Transverse colon (tissue), 4 donors: ENCODE data around the gene MAGI2.

Source experiments
- POLR2A ChIP-seq: fragments of 450-650 bp; IDR thresholded peaks from one replicate; pipeline ENCODE4 v1.6.1; 2016; ENCODE audit warnings: antibody characterized with exemption, mild to moderate bottlenecking, moderate library complexity
- POLR2AphosphoS5 ChIP-seq, 3 donors: sonication (generic); formaldehyde crosslinking; IDR thresholded peaks; one replicate each; pipeline ENCODE4 v1.6.1; 2016; ENCODE audit warnings: antibody characterized with exemption in 3 of 3
- TF ChIP-seq, protein P1 (sequence below), 5 experiments: fragments of 200-600 bp in 3 of 5; fragments of 450-650 bp in 2 of 5; sonication (generic) in 3 of 5; IDR thresholded peaks; 1 replicate in 2 of 5; 2 replicates in 3 of 5; pipeline ENCODE4 v1.5.1; 2016 to 2017; ENCODE audit warnings: antibody characterized with exemption in 5 of 5, inconsistent platforms in 3 of 5, mild to moderate bottlenecking in 2 of 5, moderate library complexity in 1 of 5

DNA sequence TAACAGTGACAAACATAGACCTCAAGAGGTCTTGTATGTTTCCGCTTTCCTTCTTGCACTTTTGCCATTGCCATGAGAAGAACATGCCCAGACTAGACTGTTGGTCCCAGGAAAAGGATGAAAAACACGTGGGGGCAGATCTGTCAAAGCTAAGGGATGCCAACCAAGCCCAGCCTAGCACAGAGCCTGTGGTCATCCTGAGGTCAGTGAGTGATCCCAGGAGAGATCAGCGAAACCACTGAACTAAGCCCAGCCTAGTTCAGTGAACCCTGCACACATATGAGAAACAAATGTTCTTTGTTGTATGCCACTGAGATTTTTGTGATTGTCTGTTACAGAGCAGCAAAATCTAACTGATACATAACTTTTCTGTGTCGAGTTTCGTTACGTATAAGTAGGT lies 718.8 kb downstream of the MAGI2 start:
- no peak for TF ChIP-seq POLR2A
- TF ChIP-seq, protein P1, sequence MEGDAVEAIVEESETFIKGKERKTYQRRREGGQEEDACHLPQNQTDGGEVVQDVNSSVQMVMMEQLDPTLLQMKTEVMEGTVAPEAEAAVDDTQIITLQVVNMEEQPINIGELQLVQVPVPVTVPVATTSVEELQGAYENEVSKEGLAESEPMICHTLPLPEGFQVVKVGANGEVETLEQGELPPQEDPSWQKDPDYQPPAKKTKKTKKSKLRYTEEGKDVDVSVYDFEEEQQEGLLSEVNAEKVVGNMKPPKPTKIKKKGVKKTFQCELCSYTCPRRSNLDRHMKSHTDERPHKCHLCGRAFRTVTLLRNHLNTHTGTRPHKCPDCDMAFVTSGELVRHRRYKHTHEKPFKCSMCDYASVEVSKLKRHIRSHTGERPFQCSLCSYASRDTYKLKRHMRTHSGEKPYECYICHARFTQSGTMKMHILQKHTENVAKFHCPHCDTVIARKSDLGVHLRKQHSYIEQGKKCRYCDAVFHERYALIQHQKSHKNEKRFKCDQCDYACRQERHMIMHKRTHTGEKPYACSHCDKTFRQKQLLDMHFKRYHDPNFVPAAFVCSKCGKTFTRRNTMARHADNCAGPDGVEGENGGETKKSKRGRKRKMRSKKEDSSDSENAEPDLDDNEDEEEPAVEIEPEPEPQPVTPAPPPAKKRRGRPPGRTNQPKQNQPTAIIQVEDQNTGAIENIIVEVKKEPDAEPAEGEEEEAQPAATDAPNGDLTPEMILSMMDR (IDR thresholded peaks at IDR 0.05) = no peak
- no peak for TF ChIP-seq POLR2AphosphoS5 (IDR thresholded peaks at IDR 0.05)
